Activated CD4-positive, alpha-beta T cell treated with anti-CD3 and anti-CD28 coated beads for 36 hours (primary cell): ENCODE data around the gene PTPRK. TPM values are rescaled to one million over a fixed set of nuclear protein-coding genes. Genes with fewer than 3 reads are reported as not detected.
A peak's percentile ranks its signal among the peaks of the same experiment; 100 is the strongest.
"Not testable (repeated sequence)": the region's sequence is repeated elsewhere in the genome, so short reads cannot be mapped to it uniquely, and the experiment has no call there.

Source experiments
- ATAC-seq: fragments of 200-7000 bp; cut with Tn5 transposase; one replicate; pipeline ENCODE4 v1.10.0; 2021; ENCODE audit warnings: mild to moderate bottlenecking, moderate library complexity
- CTCF ChIA-PET: fragments of 350-600 bp; sonication (Branson Sonifier 250); formaldehyde crosslinking; loops from one replicate; lab custom pipeline; 2021; ENCODE audit warnings: antibody characterized with exemption; lab: Charles Lee
- POLR2A ChIA-PET: fragments of 350-600 bp; sonication (Branson Sonifier 250); formaldehyde crosslinking; loops from one replicate; lab custom pipeline; 2021; ENCODE audit warnings: antibody characterized with exemption, inconsistent platforms; lab: Charles Lee
- DNase-seq: peaks from one replicate; pipeline ENCODE4 v3.0.0-alpha.2; 2020
- H3K27ac Mint-ChIP-seq: one replicate; pipeline ENCODE4 v1.8.0; 2021; ENCODE audit warnings: mixed read lengths
- H3K27me3 Mint-ChIP-seq: one replicate; pipeline ENCODE4 v1.8.0; 2021; ENCODE audit warnings: mixed read lengths
- H3K36me3 Mint-ChIP-seq: one replicate; pipeline ENCODE4 v1.8.0; 2021; ENCODE audit warnings: low read depth, mixed read lengths
- H3K4me1 Mint-ChIP-seq: one replicate; pipeline ENCODE4 v1.8.0; 2021; ENCODE audit warnings: mixed read lengths
- H3K4me3 Mint-ChIP-seq: one replicate; pipeline ENCODE4 v1.8.0; 2021; ENCODE audit warnings: mild to moderate bottlenecking, moderate library complexity, mixed read lengths
- H3K9me3 Mint-ChIP-seq: one replicate; pipeline ENCODE4 v1.8.0; 2021; ENCODE audit warnings: low read depth, mixed read lengths
- intact Hi-C, 2 experiments: fragments of 100-400 bp; cut with DNase I in 1 of 2; cut with micrococcal nuclease in 1 of 2; formaldehyde crosslinking; loops; one replicate each; pipeline versions ENCODE4 v1.14.2 to v1.15.1; 2022 to 2024; cut with DNase I, micrococcal nuclease
- total RNA-seq, 2 experiments: library from RNA; stranded (reverse); gene quantifications; one replicate each; pipeline ENCODE4 v1.2.3, GENCODE V29; 2021

PTPRK gene
- total RNA-seq, 2 experiments from 2014 or later, result 4.1 to 5.0 TPM

DNA sequence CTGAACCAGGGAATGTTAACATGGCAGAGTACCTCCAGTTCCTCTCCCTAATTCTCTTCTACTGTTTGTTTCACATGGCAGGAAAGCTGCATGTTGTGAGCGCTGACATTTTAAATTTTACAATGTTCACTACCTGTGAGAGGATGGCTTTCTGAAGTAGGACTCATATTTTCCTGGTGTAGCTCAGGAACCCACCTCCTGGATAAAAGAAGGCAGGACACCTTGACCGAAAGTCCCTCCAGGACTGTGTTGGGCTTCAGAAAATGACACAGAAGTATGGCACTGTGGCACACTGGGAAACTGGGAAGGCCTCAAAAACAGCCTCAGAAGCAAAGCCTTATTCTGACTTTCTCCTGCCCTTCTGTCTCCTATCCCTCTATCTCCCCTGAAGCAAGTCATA is 33.3 kb downstream of the PTPRK start:
- POLR2A ChIA-PET, result no interaction called here

GRCh38 chr6:128486580-128486979 is 33.8 kb downstream of the PTPRK start:
- POLR2A ChIA-PET, H3K27ac Mint-ChIP-seq, CTCF ChIA-PET, H3K4me1 Mint-ChIP-seq, intact Hi-C loops, DNase-seq, H3K9me3 Mint-ChIP-seq, ATAC-seq, H3K36me3 Mint-ChIP-seq, H3K4me3 Mint-ChIP-seq, H3K27me3 Mint-ChIP-seq: not testable (repeated sequence)

More for the DNA sequence above, 33.3 kb downstream of the PTPRK start:
- Mint-ChIP-seq H3K36me3 (no peaks in the 10 kb centered on the region), H3K4me1 (peaks cover 5% of the 10 kb centered on the region), H3K4me3 (no peak overlapping the region), H3K27me3 (no peaks in the 10 kb centered on the region), H3K27ac (no peak overlapping the region), H3K9me3 (no peaks in the 10 kb centered on the region)
- CTCF ChIA-PET, result no interaction called here
- ATAC-seq, result no peak
- no peak for DNase-seq
- intact Hi-C loops, result no loop called here

DNA sequence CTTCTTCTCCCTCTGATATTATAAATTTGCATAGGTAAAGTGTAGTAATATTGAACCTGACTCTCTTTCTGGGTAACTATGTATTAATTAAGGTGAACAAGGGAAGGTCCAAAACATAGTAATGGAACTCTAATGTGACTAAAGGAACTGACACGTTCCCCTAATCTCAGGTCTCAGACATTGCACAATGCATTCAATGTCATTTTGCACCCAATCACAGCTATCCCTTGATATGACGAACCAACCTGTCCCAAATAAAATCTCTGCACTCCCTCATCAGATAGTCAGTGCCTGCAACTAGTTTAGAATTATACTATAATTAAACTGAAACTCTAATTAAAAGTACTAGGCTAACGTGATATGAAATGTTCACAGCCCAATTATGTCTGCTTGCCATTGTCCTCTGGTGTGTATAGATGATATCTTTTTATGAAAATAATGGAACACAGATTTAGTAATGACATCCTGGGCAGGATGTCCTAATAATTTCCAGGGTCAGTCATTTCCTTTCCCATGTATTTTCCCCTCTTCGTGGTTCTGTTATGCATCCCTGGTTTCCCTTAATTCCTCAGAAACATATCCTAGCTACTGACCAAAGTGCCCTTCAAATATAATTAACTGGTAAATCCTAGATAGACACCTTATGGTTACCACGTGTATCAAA is 36.8 kb downstream of the PTPRK start:
- peaks cover 3% of the 10 kb centered on the region for H3K4me1 Mint-ChIP-seq
- H3K27me3 Mint-ChIP-seq, result no peaks in the 10 kb centered on the region
- H3K36me3 Mint-ChIP-seq, result no peaks in the 10 kb centered on the region
- intact Hi-C loops, result no loop called here
- H3K27ac Mint-ChIP-seq, result no peak overlapping the region
- no peaks in the 10 kb centered on the region for H3K9me3 Mint-ChIP-seq
- CTCF ChIA-PET, result no interaction called here
- POLR2A ChIA-PET, result no interaction called here
- H3K4me3 Mint-ChIP-seq, result no peak overlapping the region
- ATAC-seq, result no peak
- no peak for DNase-seq

- H3K27ac Mint-ChIP-seq, result no peak overlapping the region
- no peaks in the 10 kb centered on the region for H3K36me3 Mint-ChIP-seq
- ATAC-seq (no peak), DNase-seq (no peak)
- ChIA-PET CTCF (no interaction called here), POLR2A (no interaction called here)
- intact Hi-C loops, result no loop called here
- no peak overlapping the region for H3K4me3 Mint-ChIP-seq
- no peaks in the 10 kb centered on the region for H3K27me3 Mint-ChIP-seq
- H3K9me3 Mint-ChIP-seq, result no peaks in the 10 kb centered on the region
- peaks cover 10% of the 10 kb centered on the region for H3K4me1 Mint-ChIP-seq
Observed at GRCh38 chr6:128482642-128483041, 37.8 kb downstream of the PTPRK start.

- peaks cover 10% of the 10 kb centered on the region for H3K4me1 Mint-ChIP-seq
- no peaks in the 10 kb centered on the region for H3K36me3 Mint-ChIP-seq
- ChIA-PET CTCF (interaction anchor here (0.9 kb wide), 1 partner anchor 44 kb away, joined by 3 read pairs; no protein-coding TSS in a partner anchor), POLR2A (no interaction called here)
- no peak overlapping the region for H3K4me3 Mint-ChIP-seq
- intact Hi-C loops, result no loop called here
- H3K27me3 Mint-ChIP-seq, result no peaks in the 10 kb centered on the region
- no peaks in the 10 kb centered on the region for H3K9me3 Mint-ChIP-seq
- no peak overlapping the region for H3K27ac Mint-ChIP-seq
- no peak for ATAC-seq
- DNase-seq, result no peak
Observed at GRCh38 chr6:128479991-128480390, 40.4 kb downstream of the PTPRK start.

DNA sequence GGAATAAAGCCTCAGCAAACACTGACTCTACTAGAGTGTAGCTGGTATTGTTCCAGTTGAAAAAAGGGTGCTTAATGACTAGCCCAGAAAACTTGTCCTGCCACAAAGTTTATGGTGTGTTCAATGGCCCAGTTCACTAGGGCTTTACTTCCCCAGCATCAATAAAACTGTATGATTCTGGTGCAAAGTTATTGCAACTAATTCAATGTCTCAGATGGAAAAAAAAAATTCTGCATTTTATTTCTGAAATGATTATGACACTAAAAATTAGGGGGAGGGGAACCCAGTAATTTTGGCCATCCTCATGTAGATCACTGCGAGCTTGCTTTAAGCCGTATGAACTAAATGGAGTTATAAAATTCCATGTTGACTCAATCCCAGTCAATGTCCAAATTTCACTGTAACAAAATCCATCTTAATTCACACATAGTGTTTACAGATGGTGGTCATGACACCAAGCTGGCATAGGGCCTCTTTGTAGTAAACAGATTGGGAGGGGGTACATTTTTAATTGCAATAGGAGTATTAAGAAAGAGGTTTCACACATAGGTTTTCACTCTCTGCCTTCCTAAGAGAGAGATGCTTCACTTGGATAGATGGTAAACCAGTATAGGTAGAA is 41.2 kb downstream of the PTPRK start:
- POLR2A ChIA-PET, result no interaction called here
- Mint-ChIP-seq H3K36me3 (no peaks in the 10 kb centered on the region), H3K27ac (no peak overlapping the region), H3K4me3 (no peak overlapping the region), H3K27me3 (no peaks in the 10 kb centered on the region), H3K4me1 (peaks cover 10% of the 10 kb centered on the region), H3K9me3 (no peaks in the 10 kb centered on the region)
- intact Hi-C loops, result no loop called here
- DNase-seq (no peak), ATAC-seq (no peak)
- CTCF ChIA-PET, result no interaction called here

GRCh38 chr6:128478230-128479047 is 42.0 kb downstream of the PTPRK start:
- Mint-ChIP-seq H3K4me1 (peaks cover 10% of the 10 kb centered on the region), H3K4me3 (peak overlapping the region; percentile 49), H3K27ac (no peak overlapping the region), H3K27me3 (no peaks in the 10 kb centered on the region), H3K36me3 (no peaks in the 10 kb centered on the region), H3K9me3 (no peaks in the 10 kb centered on the region)
- DNase-seq (no peak), ATAC-seq (no peak)
- CTCF ChIA-PET, result no interaction called here
- POLR2A ChIA-PET, result no interaction called here
- intact Hi-C loops, result no loop called here

DNA sequence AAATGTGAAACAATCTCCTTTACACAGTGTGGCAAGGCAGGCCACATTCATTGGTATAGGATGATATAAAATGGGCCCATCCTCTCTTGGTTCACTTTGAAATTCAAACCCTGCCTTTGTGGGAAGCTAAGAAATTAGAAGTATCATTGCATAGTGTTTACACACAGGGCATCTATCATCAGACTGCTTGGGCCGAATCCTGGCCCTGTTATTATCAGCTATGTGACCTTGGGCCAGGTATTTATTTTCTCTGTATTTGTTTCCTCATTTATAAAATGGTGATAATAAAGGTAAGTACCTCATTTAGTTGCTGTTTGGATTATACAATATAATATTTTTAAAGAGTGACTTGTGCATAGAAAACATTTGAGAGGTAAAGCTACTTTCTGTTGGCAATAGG is 45.5 kb downstream of the PTPRK start:
- Mint-ChIP-seq H3K9me3 (no peaks in the 10 kb centered on the region), H3K27me3 (no peaks in the 10 kb centered on the region), H3K4me1 (peaks cover 10% of the 10 kb centered on the region), H3K36me3 (no peaks in the 10 kb centered on the region), H3K4me3 (no peak overlapping the region), H3K27ac (no peak overlapping the region)
- intact Hi-C loops, result no loop called here
- ChIA-PET CTCF (no interaction called here), POLR2A (no interaction called here)
- ATAC-seq, result no peak
- no peak for DNase-seq

DNA sequence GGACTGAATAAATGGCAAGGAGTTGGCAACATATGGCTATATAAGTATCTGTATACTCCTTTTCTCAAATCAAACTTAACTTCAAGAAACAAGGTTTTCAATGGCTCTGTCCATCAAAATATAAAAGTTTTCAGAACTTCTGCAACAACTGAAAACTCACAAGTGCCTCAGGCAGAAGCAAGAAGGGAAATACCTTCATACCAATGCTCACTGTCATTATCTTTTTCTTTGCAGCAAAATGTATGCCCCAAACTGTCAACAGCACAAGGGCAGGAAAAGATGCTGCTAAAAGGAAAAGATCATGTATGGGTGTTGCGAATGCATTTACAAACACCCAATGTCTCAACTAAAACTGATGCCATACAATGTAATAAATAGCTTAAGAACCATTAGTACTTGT is 45.9 kb downstream of the PTPRK start:
- CTCF ChIA-PET, result no interaction called here
- ATAC-seq (no peak), DNase-seq (no peak)
- Mint-ChIP-seq H3K9me3 (no peaks in the 10 kb centered on the region), H3K27ac (no peak overlapping the region), H3K27me3 (no peaks in the 10 kb centered on the region), H3K4me3 (no peak overlapping the region), H3K36me3 (no peaks in the 10 kb centered on the region), H3K4me1 (peaks cover 10% of the 10 kb centered on the region)
- POLR2A ChIA-PET, result no interaction called here
- intact Hi-C loops, result no loop called here

GRCh38 chr6:128471907-128472306 is 48.5 kb downstream of the PTPRK start:
- intact Hi-C loops, result no loop called here
- Mint-ChIP-seq H3K4me1 (no peaks in the 10 kb centered on the region), H3K27me3 (no peaks in the 10 kb centered on the region), H3K4me3 (no peak overlapping the region), H3K9me3 (no peaks in the 10 kb centered on the region), H3K36me3 (no peaks in the 10 kb centered on the region), H3K27ac (no peak overlapping the region)
- CTCF ChIA-PET, result interaction anchor here (0.6 to 0.7 kb wide), 2 partner anchors 9 to 75 kb away, joined by 3 to 5 read pairs; no protein-coding TSS in a partner anchor
- DNase-seq (no peak), ATAC-seq (no peak)
- POLR2A ChIA-PET, result no interaction called here

DNA sequence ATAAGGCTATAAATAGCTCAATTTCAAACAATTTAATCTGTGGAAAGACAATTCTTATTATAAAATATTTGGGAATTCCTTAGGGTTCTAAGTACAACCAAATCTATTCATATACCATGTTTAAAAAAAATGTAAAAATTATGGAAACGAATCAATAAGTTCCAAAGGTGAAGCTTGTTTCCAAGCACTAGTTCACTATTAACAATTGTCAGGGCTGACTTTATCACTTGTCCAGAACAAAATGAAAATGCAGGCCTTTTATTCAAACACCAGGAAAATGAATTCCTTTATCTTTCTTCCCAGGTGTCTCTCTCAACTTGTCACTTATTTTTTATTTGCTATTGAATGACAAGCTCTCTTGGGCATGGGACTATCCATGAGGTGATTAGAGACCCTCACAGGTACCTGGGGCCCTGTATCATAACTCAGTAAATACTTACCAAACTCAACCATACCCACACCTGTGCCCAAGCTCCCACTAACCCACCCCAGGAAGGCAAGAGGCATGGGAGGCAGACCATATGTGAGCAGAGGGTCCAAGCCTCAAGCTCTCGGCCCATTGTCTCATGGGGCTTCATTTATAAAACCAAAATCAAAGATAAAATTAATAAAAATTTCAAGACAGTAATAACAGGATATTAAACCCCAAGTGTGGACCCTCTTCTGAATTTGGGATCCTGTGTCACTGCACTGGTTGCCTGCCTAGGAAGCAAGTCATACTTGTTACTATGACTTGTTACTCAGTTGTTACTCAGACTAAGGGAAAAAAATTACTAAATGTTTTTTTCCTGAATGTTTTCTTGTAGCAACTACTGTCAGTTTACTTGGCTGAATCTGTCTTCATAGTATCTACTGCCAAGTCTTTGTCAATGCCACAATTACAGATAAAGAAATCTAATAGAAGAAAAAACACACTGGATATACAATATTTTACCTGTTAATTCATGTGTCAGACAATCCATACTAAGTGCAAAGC is 54.7 kb downstream of the PTPRK start:
- no peak overlapping the region for H3K27ac Mint-ChIP-seq
- H3K4me1 Mint-ChIP-seq, result no peaks in the 10 kb centered on the region
- no peaks in the 10 kb centered on the region for H3K36me3 Mint-ChIP-seq
- ATAC-seq (no peak), DNase-seq (no peak)
- CTCF ChIA-PET, result interaction anchor here (0.6 kb wide), 1 partner anchor 135 kb away, joined by 3 read pairs; no protein-coding TSS in a partner anchor
- H3K4me3 Mint-ChIP-seq, result no peak overlapping the region
- intact Hi-C loops, result no loop called here
- POLR2A ChIA-PET, result no interaction called here
- H3K27me3 Mint-ChIP-seq, result peaks cover 2% of the 10 kb centered on the region
- H3K9me3 Mint-ChIP-seq, result no peaks in the 10 kb centered on the region
